Fibroblast of skin of right quadriceps (primary cell): Measurements from ENCODE around the gene LRRC61.
"Not testable (repeated sequence)": the region's sequence is repeated elsewhere in the genome, so short reads cannot be mapped to it uniquely, and the experiment has no call there.

ENCODE experiments used
- DNase-seq: peaks from one replicate; pipeline ENCODE4 v3.0.0-alpha.2; 2013

The LRRC61 gene

DNA sequence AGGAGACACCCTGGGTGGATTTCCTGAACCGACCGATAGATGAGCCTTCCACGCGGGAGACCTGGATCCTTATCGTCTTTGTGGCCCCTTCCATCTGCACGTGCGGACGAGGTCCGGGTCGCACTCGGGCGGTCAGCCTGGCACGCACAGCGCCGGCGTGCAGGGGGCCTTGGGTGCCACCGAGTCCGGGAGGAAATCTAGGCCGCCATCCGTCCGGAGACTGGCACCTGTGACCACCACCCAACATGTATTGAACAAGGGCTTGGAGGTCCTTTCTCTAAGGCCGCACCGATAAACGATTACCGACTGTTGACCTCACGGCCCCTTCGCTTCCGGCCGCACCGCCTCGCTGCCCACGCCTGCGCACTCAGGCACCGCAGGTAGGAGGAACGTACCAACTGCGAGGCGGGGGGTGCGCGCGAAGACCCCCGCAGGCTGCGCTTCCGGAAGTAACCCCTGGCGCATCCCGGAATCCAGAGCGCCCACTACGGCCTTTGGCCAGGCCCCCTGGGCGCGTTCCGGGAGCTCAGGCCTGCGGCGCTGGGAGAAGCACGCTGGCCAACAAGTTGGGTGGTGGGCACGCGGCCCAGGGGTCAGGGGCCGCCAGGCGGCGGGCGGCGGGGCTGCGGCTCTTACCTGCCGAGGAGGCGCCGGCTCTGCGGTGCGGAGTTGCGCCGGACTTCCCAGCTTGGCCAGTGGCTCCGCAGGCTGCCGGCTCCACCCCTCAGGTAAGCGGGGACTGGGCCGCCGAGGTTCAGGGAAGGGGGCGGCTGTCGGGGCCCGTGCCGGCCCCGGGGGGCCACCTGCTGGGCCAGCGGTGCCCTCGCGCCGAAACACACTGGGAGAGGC lies at the start of gene LRRC61, which contains the start of gene ACTR3C:
LRRC61 (plus strand) TSS at position 523 of the 849 bp plus-strand sequence. CDS start 13,507 bp downstream, outside the sequence.
ACTR3C (minus strand) TSS at position 713 of the 849 bp plus-strand sequence. CDS start 28,249 bp downstream, outside the sequence.
- peak; percentile 10 for DNase-seq

DNA sequence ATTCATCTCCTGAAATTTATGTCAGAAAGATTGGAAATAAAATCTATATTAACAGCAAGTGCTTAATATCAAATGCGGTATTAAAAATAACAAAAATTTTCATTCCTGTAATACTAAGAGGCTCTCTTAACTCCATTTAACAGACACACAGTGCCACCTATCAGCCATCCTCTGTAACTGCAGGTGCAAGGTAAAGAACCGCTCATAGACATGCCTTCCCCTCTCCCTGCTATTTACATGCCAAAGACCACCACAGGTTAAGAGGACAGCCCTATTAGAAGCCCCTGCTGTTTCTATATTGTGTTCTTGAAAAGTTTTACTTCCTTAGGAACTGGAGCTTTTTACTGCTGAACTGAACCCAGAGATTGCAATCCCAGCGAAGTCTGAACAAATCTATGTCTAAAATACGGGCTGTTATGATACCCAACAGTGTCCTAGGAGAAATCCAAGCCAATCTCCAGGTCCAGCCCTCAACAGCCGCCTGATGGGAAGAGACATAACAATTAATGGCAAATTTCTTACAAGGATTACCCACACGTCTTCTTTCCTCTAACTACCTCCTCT lies 46.9 kb upstream of the LRRC61 start:
- DNase-seq, result peak; percentile 13

DNA sequence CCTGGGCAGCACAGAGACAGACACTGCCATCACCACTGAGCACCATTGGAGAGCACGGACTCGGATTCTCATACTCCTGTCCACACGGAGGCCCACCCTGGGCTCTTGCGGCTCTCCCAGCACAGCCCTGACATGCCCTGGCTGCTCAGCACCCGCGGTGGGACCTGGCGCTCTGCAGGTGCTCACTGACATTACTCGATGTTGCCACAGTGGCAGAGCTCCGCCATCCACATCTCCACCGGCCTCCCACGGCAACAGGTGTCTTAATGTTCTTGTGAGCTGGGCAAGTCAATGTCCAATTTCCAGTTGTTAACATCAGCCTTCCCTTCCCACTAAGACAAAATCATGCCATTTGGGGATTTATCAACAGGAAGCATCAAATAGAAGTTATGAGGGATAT lies 44.8 kb upstream of the LRRC61 start:
- not testable (repeated sequence) for DNase-seq

DNA sequence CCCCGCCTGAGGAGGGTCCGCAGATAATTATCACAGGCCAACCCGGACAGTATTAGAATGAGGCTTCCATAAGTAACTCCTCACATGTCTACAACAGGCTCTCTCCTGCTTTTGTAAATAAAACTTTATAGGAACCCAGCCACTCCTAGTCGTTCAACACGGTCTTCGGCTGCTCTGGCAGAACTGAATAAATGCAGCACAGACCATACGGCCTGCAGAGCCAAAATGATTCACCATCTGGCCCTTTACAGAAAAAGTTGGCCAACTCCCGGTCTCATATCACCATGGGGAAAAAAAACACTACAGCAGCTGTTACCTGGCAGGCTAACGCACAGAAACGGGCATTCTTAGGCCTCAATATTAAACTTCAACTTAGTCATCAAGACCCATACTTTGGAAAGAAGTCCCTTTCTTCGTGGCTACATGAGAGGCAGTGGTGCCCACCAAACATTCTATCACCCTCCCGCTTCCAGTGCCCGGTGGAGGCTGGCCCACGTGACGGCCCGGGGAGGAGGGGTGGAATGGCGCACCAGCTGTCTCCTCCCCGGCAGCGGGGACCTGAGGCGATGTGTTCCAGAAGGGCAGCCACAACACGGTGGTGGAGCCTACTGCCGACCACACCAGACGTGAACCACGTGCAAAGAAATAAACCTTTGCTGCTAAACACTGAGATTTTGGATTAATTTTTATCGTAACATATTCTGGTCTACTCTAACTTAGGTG lies 41.3 kb upstream of the LRRC61 start:
- not testable (repeated sequence) for DNase-seq

DNA sequence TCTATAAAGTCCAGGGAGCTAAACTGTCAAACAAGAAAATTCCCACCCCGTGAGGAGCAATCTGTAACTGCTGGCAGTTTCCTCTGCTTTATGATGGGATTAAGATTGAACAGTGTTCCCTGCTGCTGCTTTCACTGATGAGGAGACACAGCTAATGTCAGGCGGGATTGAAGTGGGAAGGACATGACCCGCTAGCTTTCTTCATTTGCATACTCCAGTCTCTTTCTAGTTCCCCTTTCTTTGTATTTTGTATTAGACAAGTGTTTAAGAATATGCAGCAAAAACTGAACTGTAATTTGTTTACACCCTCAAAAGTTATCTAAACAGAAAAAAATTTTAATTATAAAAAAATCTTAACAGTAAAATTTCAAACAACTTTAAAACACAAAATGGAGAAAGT lies 40.0 kb upstream of the LRRC61 start:
- DNase-seq, result not testable (repeated sequence)

DNA sequence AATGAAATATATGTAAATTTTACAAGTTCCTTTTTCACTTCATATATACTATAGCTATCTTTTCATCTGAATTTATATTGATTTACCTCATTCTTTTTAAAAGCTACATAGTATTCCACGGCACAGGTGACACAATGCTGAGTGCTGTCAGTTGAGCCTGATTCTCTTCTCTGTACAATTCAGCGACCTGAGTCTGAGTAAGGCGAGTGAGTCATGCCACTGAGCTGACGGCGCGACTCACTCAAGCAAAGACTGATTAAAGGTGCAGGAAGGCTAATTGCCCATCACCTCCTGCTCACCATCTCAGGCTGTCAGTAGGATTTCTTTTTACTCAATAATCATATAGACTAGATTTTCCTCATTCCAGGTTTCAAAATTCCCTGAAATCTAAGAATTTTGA lies 39.5 kb upstream of the LRRC61 start:
- not testable (repeated sequence) for DNase-seq

GRCh38 chr7:150285849-150286754 lies 37.1 kb upstream of the LRRC61 start:
- DNase-seq, result not testable (repeated sequence)

DNA sequence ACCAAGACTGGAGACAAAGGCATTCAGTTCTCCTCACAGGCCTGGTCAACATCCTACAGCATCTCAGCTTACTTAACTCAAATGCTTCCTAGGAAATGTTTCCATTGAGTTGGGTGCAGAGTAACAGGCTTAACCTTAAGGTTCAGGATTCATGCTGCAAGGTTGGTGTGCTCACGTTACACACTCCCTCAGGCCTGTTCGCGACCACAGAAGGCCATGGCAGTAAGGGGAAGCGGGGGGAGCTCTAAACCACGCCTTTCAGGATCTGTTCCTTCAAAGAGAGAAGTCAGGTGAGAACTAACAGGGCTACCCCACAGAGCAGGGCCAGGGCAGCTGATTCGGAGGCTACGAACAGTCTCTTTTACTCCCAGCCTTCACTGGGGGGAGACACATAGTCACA lies 35.3 kb upstream of the LRRC61 start:
- not testable (repeated sequence) for DNase-seq

DNA sequence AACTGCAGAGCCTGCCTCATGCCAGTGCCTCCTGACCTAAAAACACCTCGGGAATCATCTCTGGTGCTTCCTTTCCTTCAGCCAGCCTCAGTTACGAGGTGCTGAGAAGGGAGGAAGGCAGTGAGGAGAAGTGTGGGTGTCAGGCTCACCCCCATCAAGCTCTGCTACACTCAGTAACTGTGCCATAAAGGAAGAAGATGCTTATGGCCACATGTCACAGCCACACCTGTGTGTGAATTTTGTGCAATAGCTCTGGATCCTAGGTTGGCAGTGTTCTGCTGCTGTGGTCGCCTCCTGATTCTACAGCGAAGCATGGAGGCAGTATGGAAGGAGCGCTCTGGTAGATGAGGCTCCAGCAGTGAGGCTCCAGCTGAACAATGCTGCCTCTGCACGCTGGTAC lies 34.3 kb upstream of the LRRC61 start:
- not testable (repeated sequence) for DNase-seq

- not testable (repeated sequence) for DNase-seq
These were observed 32.8 kb upstream of the LRRC61 start for GRCh38 chr7:150290317-150290716.

GRCh38 chr7:150295027-150295426 lies 28.1 kb upstream of the LRRC61 start:
- not testable (repeated sequence) for DNase-seq

DNA sequence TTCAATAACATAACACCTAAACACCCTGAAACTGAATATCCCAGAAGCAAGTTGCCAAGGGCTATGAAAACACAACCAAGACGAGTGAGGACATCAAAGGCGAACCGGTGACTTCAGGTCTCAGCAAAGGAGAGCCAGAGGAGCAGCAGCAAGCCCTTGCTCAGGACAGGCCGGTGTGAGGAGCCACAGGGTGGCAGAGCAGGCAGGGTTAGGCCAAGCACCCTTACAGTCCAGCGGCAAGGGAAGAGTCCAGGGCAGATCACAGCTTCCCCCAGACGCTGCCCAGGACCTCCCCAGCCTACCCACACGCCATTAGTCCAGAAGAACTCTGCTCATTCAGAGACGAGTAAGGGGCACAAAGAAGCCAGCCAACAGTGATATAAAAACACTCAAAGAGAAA lies 27.5 kb upstream of the LRRC61 start:
- DNase-seq, result not testable (repeated sequence)

- DNase-seq, result not testable (repeated sequence)
These were observed 26.4 kb upstream of the LRRC61 start for GRCh38 chr7:150296802-150297201.

- not testable (repeated sequence) for DNase-seq
These were observed 25.2 kb upstream of the LRRC61 start for GRCh38 chr7:150297978-150298377.

DNA sequence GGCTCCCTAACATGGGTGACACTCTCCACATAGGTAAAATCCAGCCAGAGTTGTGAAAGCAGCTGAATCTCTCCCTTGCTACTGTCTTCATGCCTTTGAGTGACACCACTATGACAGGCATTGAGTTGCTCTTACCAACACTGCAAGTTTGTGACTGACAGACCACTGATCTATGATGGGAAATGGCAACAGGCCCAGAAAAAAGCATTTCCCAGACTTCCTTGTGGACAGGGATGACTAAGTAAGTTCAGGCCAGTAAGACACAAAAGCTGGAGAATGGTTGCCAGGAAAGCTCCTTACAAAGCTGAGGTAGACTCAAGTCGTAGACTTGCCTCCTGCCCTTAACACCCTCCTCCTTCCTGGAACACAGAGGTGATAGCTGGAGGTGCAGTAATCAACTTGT lies 20.2 kb upstream of the LRRC61 start:
- not testable (repeated sequence) for DNase-seq

DNA sequence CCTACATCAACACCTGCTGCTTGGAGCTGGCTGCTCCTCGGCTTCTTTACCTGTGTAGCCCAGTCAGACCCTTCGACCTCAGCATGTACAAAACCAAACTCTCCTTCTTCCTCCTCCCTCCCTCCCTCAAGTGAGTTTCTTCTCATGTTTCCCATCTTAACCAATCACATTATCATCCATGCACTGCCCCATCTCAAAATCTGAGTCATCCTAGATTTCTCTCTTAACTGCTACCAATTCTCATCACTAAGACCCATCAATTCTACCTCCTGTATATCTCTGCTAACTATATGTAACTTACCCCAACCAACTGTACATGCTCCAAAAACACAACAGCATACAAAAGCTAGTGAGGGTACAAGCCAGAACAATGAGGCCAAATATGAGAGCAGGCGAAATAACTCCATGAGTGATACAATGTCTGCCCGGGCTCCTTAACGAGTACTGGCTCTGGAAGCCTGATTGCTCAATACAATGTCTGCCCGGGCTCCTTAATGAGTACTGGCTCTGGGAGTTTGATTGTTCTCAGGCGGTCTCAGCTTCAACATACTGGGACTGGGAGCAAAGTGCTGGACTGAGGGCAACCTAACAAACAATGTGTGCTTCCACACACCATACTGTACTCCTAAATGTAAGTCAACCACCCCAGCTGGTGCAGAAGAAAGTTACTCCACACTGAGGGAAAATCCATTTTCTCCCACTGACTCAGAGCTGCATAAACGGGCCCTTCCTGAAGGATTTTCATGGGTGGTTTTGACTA lies 18.5 kb upstream of the LRRC61 start:
- DNase-seq, result not testable (repeated sequence)

DNA sequence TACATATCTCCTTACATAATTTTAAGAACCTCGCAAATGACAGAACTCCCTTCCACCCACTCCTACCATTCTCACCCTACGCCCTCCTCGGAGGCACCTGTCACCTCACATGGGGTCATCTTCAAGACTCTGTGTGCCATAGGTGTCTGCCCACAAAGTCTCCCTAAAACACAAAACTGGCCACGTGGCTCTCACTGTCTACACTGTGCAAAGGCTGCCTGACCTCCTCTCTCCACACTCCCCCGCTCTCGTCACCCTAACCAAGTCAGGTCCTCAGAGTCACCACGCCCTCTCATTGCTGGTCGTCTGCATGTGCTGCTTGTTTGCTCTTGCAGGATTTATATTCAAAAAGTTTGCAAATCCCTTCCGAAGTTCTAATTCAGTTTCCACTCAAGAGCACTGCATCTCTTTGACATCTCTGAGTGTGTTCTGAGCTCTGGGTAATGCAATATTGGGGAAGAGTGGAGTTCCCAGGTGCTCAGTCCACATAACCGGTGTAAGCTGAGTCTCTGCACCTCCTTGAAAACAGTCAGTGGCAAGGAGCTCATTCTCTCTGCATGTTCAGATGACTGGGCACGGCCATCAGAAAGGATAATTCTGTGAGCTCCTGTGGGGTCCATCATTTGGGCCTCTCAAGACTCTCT lies 17.8 kb upstream of the LRRC61 start:
- DNase-seq, result not testable (repeated sequence)

- not testable (repeated sequence) for DNase-seq
These were observed 17.3 kb upstream of the LRRC61 start for GRCh38 chr7:150305903-150306284.

DNA sequence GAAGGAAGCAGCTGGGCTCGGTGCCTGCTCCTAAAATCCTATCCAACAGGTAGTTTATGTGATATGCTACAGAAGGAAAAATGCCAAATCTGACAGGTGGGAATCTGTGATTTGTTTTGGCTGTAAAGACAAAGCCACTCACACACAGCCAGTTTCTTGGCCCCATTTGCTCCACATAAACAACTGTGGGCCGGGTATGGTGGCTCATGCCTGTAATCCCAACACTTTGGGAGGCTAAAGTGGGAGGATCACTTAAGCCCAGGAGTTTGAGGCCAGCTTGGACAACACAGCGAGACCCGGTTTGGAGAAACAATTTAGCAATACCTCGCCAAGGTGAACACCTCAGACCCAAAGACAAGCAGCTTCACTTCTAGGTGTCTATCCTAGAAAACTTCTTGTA lies 16.8 kb upstream of the LRRC61 start:
- DNase-seq, result not testable (repeated sequence)

DNA sequence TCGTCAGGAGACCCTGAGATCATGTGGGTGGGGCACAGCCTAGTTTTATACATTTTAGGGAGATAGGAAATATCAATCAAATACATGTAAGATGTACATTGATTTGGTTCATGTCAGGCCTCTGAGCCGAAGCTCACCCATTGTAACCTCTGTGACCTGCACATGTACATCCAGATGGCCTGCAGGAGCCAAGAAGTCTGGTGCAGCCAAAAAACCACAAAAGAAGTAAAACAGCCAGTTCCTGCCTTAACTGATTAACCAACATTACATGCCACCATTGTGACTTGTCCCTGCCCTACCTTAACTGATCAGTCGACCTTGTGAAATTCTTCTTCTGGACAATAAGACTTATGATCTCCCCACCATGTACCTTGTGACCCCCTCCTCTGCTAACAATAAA lies 16.0 kb upstream of the LRRC61 start:
- DNase-seq, result no peak

GRCh38 chr7:150307904-150308303 lies 15.3 kb upstream of the LRRC61 start:
- DNase-seq, result no peak
